ENCODE data around the gene TSPAN10. TPM values are rescaled to one million over a fixed set of nuclear protein-coding genes. Genes with fewer than 3 reads are reported as not detected.

Gene TSPAN10
- total and polyA plus RNA-seq, 7 donors: 0.36 to 1.7 (median 0.66) TPM

DNA sequence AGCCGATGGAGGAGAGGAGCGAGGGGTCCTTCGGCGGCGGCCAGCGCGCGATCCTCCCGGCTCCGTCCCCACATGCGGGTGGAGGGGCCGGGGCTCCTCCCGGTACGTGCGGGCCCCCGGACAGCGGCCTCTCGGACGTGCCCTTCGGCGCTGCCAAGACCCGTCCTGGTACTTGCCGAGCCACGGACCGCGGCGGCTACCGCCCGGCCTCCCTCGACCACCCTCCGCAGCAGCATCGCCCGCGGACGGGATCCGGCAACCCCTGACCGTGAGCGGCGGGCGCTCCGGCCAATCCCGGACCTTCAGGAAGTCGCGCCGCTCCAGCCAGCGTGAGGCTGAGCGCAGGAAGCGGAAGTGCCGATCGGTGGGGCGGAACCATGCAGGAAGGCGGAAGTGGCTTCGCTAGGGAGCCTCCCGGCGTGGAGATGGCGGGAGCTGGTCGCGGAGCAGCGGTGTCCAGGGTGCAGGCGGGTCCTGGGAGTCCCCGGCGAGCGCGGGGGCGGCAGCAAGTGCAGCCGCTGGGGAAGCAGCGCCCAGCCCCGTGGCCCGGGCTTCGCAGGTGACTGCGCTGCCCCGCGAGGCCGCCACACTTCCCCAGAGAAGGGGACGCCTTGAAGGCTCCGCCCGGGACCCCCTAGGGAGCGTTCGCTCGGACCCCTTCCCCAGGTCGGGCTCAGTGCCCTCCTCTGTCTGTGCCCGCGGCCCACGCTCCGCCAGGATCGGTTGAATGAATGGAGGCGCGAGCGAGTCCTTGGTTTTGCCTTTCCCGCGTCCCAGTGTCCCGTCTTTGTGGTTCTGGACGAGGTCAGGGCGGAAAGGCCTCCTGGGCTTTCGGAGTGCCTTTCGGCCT lies 29.6 kb downstream of the TSPAN10 start, which contains the start of the genes CCDC137 and OXLD1:
CCDC137 (plus strand) TSS at position 396 of the 850 bp plus-strand sequence; CDS start at position 426, 30 bp downstream.
OXLD1 (minus strand) TSS at position 264 of the 850 bp plus-strand sequence; CDS start at position 236, 28 bp downstream.
- Histone ChIP-seq H3K27me3 (no peaks in the 10 kb centered on the region), H3K9me3 (no peaks in the 10 kb centered on the region), H3K4me1 (peaks cover 0 to 27% (median 26%) of the 10 kb centered on the region in 4 donors), H3K36me3 (peaks cover 0 to 33% (median 12%) of the 10 kb centered on the region in 4 donors), H3K4me3 (peak within 1 kb of the TSS; percentile 70 to 95 (median 84)), H3K27ac (peak within 1 kb of the TSS; percentile 83 to 96 (median 91))
- TF ChIP-seq, protein P1, sequence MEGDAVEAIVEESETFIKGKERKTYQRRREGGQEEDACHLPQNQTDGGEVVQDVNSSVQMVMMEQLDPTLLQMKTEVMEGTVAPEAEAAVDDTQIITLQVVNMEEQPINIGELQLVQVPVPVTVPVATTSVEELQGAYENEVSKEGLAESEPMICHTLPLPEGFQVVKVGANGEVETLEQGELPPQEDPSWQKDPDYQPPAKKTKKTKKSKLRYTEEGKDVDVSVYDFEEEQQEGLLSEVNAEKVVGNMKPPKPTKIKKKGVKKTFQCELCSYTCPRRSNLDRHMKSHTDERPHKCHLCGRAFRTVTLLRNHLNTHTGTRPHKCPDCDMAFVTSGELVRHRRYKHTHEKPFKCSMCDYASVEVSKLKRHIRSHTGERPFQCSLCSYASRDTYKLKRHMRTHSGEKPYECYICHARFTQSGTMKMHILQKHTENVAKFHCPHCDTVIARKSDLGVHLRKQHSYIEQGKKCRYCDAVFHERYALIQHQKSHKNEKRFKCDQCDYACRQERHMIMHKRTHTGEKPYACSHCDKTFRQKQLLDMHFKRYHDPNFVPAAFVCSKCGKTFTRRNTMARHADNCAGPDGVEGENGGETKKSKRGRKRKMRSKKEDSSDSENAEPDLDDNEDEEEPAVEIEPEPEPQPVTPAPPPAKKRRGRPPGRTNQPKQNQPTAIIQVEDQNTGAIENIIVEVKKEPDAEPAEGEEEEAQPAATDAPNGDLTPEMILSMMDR (IDR thresholded peaks at IDR 0.05): no peak
- no peak for TF ChIP-seq EP300 (IDR thresholded peaks at IDR 0.05)
- TF ChIP-seq POLR2AphosphoS5 (IDR thresholded peaks at IDR 0.05): peak; percentile 82 to 96 (median 92)
- peak; percentile 65 to 85 for TF ChIP-seq POLR2A (IDR thresholded peaks at IDR 0.05)
- 0% methylated on average over 96 of the region's 96 CpGs for WGBS, 2 donors
- peak; percentile 98 for DNase-seq
- intact Hi-C loops (cut with DNase I): loop anchor here (2.0 kb wide), 1 partner anchor 30 kb away; the partner anchor contains the start of genes NPLOC4 and TSPAN10

DNA sequence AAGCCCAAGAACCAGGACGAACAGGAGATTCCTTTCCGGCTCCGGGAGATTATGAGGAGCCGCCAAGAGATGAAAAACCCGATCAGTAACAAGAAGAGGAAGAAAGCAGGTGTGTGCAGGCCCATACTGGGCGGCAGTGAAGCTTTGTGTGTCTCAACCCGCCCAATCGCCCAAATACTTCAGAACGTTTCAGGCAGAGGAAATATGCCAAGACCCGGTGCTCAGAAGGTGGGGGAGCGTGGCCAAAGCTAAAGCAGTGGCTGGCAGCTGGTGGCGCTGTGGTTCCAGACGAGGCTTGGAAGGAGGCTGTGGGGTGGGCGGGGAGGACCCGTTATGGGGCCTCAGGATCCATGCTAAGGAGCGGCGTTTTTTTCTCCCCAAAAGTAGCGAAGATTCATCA lies 30.8 kb downstream of the TSPAN10 start:
- Histone ChIP-seq H3K27me3 (no peaks in the 10 kb centered on the region), H3K4me1 (peaks cover 0 to 27% (median 26%) of the 10 kb centered on the region in 4 donors), H3K36me3 (peaks cover 5 to 45% (median 24%) of the 10 kb centered on the region in 4 donors), H3K4me3 (peak overlapping the region in 2 of 4 donors; percentile 89 to 95), H3K9me3 (no peaks in the 10 kb centered on the region), H3K27ac (no peak overlapping the region)
- no peak for DNase-seq
- intact Hi-C loops (cut with DNase I): loop anchor here (2.0 kb wide), 1 partner anchor 31 kb away; the partner anchor contains the start of genes NPLOC4 and TSPAN10
- 88 to 89% methylated on average over 18 of the region's 18 CpGs for WGBS, 2 donors
- TF ChIP-seq POLR2AphosphoS5 (IDR thresholded peaks at IDR 0.05) (no peak), POLR2A (IDR thresholded peaks at IDR 0.05) (no peak), EP300 (IDR thresholded peaks at IDR 0.05) (no peak)
- TF ChIP-seq, protein P1 (IDR thresholded peaks at IDR 0.05): no peak

DNA sequence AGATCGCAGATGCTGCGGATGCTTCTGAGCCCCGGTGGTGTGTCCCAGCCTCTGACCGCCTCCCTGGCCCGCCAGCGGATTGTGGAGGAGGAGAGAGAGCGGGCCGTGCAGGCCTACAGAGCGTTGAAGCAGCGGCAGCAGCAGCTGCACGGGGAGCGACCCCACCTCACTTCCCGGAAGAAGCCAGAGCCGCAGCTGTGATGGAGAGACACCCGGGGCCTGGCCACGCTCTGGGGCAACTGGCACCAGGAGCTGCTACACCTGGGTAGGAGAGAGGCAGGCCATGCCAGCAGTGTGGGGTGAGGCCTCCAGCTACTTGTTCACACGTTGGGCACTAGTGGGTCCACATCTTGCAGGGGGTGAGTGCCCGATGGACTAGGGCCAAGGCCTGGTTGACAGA lies 35.5 kb downstream of the TSPAN10 start:
- Histone ChIP-seq H3K9me3 (no peaks in the 10 kb centered on the region), H3K27ac (no peak overlapping the region), H3K4me1 (peaks cover 0 to 9% (median 8%) of the 10 kb centered on the region in 4 donors), H3K27me3 (no peaks in the 10 kb centered on the region), H3K4me3 (no peak overlapping the region), H3K36me3 (peaks cover 9 to 56% (median 29%) of the 10 kb centered on the region in 4 donors)
- DNase-seq: no peak
- intact Hi-C loops (cut with DNase I): no loop called here
- WGBS, 2 donors: 89 to 90% methylated on average over 18 of the region's 18 CpGs
- TF ChIP-seq POLR2A (IDR thresholded peaks at IDR 0.05) (no peak), EP300 (IDR thresholded peaks at IDR 0.05) (no peak), POLR2AphosphoS5 (IDR thresholded peaks at IDR 0.05) (no peak)
- TF ChIP-seq, protein P1 (IDR thresholded peaks at IDR 0.05): no peak

DNA sequence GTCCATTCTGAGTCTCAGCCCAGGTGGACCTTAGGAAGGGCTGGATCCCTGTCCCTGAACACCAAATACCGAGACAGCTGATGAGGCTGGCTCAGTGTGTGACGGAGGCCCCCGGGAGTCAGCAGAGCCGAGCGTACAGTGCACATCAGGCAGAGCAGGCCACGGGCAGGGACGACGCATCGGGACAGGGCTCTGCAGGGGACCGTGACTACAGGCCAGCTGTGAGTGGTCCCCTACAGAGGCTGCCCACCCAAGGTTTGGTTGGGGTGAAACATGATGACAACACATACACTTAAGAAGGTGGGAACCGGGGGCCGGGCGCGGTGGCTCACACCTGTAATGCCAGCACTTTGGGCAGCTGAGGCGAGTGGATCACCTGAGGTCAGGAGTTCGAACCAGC lies 36.0 kb downstream of the TSPAN10 start:
- Histone ChIP-seq H3K4me3 (no peak overlapping the region), H3K27ac (no peak overlapping the region), H3K27me3 (no peaks in the 10 kb centered on the region), H3K9me3 (no peaks in the 10 kb centered on the region), H3K4me1 (peaks cover 0 to 5% (median 4%) of the 10 kb centered on the region in 4 donors), H3K36me3 (peaks cover 9 to 56% (median 29%) of the 10 kb centered on the region in 4 donors)
- TF ChIP-seq, protein P1 (IDR thresholded peaks at IDR 0.05): no peak
- intact Hi-C loops (cut with DNase I): no loop called here
- 92 to 96% methylated on average over 16 of the region's 16 CpGs for WGBS, 2 donors
- DNase-seq: no peak

All from sigmoid colon (tissue), 7 donors.